ENCODE results near the gene RALGDS.

DNA sequence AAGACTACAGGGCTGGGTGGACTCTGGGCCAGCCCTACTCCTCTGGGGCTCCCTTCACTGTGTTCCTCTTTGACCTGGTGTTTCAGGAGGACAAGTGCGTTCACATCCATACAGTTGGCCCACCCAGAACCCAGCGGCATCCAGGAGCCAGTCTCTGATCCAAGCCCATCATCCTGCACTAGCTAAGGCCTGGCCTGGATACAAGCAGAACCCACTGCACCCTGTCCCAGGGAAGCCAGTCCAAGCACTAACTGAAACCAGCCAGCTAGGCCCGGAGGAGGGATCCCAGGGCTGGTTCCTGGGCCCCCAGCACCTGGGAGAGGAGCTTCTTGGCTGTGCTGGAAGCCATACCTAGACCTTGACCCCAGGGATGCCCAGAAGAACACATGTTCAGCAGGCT lies 46.7 kb upstream of the RALGDS start:
- TF ChIP-seq, protein P1, sequence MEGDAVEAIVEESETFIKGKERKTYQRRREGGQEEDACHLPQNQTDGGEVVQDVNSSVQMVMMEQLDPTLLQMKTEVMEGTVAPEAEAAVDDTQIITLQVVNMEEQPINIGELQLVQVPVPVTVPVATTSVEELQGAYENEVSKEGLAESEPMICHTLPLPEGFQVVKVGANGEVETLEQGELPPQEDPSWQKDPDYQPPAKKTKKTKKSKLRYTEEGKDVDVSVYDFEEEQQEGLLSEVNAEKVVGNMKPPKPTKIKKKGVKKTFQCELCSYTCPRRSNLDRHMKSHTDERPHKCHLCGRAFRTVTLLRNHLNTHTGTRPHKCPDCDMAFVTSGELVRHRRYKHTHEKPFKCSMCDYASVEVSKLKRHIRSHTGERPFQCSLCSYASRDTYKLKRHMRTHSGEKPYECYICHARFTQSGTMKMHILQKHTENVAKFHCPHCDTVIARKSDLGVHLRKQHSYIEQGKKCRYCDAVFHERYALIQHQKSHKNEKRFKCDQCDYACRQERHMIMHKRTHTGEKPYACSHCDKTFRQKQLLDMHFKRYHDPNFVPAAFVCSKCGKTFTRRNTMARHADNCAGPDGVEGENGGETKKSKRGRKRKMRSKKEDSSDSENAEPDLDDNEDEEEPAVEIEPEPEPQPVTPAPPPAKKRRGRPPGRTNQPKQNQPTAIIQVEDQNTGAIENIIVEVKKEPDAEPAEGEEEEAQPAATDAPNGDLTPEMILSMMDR (IDR thresholded peaks at IDR 0.05; ENCODE audit: low read depth, low read length) = no peak
- TF ChIP-seq POLR2A (IDR thresholded peaks at IDR 0.05; ENCODE audit: extremely low read depth, insufficient read length) (no peak), MYC (IDR thresholded peaks at IDR 0.05; ENCODE audit: low read depth, low read length) (no peak)

Measured in NB4 (cell line).